Epithelial cell of esophagus (primary cell): ENCODE measurements around the gene JUP.

ENCODE experiments used
- DNase-seq: peaks from one replicate; pipeline ENCODE4 v3.0.0; 2010; ENCODE audit warnings: low read depth
- H3K4me3 ChIP-seq: 2 replicates; pipeline ENCODE4 v1.5.1; 2011; ENCODE audit warnings: mild to moderate bottlenecking, low read length, control low read depth
- TF ChIP-seq, protein P1 (sequence below): IDR thresholded peaks from 2 replicates; pipeline ENCODE4 v1.5.1; 2011; ENCODE audit warnings: low read depth, mild to moderate bottlenecking, low read length, control low read depth, inconsistent platforms; ENCODE audit not compliant: insufficient read depth; ENCODE audit errors: missing control alignments

The JUP gene

DNA sequence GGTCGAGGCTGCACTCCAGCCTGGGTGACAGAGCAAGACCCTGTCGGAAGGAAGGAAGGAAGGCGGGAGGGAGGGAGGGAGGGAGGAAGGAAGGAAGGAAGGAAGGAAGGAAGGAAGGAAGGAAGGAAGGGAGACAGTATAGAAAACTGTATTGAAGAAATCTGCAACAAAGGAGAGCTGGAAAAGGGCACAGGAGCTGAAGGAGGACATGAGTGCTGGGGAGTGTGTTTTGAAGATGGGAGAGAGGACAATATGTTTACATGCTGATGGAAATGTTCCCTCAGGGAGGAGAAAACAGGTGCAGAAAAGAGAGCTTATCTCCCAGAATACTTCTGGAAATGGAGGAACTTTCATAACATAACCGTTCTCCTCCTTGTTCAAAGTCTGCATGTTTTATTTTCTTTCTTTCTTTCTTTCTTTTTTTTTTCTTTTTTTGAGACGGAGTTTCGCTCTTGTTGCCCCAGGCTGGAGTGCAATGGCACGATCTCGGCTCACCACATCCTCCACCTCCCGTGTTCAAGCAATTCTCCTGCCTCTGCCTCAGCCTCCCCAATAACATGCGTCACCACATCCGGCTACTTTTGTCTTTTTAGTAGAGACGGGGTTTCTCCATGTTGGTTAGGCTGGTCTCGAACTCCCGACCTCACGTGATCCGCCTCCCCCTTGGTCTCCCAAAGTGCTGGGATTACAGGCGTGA lies 49.4 kb downstream of the JUP start:
- DNase-seq = no peak

DNA sequence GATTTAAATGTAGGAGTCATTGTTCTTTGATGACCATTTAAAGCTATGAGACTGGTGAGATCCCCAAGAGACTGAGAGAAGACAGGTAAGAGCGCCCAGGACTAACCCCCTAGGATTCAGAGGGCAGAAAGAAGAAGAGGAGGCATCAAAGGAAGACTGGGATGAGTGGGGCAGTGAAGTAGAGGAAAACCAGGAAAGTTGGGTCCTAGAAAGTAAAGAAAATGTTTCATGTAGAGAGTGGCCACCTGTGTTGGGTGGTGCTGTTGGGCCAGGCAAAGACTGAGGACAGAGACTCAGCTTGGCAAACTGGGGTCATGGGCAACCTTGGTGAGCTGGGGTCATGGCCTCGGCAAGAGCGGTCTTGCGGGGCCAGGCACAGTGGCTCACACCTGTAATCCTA lies 50.8 kb downstream of the JUP start:
- no peak for DNase-seq
- no peak overlapping the region for H3K4me3 ChIP-seq
- TF ChIP-seq, protein P1, sequence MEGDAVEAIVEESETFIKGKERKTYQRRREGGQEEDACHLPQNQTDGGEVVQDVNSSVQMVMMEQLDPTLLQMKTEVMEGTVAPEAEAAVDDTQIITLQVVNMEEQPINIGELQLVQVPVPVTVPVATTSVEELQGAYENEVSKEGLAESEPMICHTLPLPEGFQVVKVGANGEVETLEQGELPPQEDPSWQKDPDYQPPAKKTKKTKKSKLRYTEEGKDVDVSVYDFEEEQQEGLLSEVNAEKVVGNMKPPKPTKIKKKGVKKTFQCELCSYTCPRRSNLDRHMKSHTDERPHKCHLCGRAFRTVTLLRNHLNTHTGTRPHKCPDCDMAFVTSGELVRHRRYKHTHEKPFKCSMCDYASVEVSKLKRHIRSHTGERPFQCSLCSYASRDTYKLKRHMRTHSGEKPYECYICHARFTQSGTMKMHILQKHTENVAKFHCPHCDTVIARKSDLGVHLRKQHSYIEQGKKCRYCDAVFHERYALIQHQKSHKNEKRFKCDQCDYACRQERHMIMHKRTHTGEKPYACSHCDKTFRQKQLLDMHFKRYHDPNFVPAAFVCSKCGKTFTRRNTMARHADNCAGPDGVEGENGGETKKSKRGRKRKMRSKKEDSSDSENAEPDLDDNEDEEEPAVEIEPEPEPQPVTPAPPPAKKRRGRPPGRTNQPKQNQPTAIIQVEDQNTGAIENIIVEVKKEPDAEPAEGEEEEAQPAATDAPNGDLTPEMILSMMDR = no peak

More for the DNA sequence above, 49.4 kb downstream of the JUP start:
- H3K4me3 ChIP-seq = no peak overlapping the region
- TF ChIP-seq, protein P1 = no peak

DNA sequence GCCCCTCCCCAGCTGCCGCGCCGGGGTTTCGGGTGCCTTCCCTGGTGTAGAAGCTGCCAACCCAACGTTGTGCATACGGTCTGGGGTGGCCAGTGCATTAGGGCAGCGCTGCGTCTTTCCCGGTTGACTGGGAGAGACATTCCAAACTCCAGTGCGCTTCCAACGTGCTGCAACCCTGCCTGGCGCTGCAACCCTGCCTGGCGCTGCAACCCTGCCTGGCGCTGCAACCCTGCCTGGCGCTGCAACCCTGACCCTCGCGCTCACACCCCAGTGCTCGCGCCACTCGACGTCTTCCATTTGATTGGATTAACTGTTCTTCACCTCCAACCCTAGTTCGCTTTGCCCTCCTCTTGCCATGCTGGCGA lies 51.6 kb downstream of the JUP start:
- TF ChIP-seq, protein P1 = no peak
- H3K4me3 ChIP-seq = peak overlapping the region; percentile 56
- DNase-seq = no peak

DNA sequence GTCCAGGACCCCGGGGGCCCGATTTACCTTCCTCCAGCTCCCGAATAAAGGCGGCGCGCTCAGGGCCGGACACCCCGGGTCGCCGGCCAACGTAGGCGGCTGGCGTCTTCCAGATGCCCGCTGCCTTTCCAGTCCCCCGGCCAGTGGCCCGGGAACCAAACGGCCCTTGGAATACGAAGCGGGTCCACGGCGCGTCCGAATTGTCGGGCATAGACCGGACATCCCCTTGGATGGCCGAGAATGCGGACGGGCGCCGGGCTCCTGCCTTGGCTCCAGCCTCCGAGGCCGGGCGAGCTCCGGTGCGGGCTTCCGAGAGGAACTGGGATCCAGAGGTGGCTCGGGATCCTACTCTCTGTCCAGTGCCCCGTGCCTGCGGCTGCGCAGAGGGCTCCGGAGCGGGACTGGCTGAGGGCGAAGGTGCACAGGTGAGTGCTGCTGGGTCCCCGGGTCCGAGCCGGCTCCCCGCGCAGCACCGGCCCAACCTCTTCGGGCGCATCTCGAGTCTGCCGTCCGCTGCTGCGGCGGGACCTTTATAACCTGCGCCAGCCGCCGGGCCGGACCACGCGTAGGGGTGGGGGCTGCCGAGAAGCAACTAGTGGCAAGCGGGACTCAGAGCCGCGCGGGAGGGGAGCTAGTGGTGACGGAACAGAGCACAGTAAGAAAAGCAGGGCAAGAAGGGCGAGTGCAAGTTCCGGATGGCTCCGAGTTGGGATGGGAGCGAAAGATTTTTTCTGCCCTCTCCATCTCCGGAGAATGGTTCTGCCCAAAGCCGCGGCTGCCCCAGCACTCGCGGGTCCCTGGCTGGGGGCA lies 52.2 kb downstream of the JUP start, which contains the start of gene HAP1:
TSS of gene HAP1 (minus strand) at position 505 of the 810 bp plus-strand sequence. CDS start at position 496, 9 bp downstream.
- peak within 1 kb of the TSS; percentile 56 for H3K4me3 ChIP-seq
- DNase-seq = peak; percentile 50
- TF ChIP-seq, protein P1 = no peak

DNA sequence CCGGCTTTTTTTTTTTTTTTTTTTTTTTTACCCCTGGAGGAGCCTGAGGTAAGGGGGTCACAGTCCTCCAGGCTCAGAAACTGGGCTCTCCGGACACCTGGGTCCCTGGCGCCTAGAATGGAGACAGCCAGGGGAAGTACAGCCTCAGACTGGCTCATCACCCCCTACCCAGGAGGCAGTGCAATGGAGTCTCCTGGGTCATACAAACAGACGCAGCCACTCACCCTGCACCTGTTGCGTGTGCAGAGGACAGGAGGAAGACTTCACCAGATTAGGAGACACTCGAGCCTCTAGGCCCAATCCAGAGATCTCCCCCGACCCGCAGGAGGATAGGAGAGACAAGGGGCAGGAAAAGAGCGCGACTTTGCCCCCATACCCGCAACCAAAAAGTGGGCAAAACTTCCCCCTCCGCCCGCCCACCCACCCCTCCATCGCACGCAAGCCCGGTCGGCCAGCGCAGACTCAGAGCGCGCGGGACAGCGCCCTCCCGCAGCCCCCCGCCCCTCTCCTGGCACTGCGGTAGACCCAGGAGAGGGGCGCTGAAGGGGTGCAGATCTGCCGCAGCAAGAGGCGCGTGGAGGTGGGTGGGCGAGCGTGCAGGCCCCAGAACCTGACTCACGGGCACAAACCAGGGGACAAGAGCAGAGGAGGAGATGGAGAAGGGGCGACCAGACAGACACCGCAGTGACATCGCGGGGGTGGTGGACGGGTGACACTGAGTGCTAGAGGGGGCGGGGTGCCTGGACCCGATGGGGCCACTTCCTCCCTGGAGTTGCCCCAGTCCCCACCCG lies 53.0 kb downstream of the JUP start:
- TF ChIP-seq, protein P1 = no peak
- H3K4me3 ChIP-seq = peak overlapping the region; percentile 56
- no peak for DNase-seq

DNA sequence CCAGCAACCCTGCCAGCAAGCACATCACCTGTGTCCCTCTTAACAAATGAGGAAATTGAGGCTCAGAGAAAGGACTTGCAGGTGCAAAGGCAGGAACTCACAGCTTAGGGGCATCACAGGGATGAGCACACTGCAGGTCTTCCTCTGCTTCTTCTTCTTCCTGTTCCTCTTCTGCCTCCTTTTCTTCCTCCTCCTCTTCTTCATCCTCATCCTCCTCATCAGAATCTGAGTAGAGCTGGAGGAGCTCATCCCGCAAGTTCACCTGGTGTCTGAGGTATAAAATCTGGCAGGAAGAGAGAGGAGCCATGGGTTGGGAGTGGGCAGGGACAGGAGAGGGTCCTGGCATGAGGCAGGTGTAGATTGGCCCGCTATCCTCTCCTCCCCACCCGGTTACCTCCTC lies 54.7 kb downstream of the JUP start:
- no peak overlapping the region for H3K4me3 ChIP-seq
- no peak for DNase-seq
- TF ChIP-seq, protein P1 = no peak
